ENCODE results near the gene HSPB1.
A peak's percentile ranks its signal among the peaks of the same experiment; 100 is the strongest.

Gene HSPB1

DNA sequence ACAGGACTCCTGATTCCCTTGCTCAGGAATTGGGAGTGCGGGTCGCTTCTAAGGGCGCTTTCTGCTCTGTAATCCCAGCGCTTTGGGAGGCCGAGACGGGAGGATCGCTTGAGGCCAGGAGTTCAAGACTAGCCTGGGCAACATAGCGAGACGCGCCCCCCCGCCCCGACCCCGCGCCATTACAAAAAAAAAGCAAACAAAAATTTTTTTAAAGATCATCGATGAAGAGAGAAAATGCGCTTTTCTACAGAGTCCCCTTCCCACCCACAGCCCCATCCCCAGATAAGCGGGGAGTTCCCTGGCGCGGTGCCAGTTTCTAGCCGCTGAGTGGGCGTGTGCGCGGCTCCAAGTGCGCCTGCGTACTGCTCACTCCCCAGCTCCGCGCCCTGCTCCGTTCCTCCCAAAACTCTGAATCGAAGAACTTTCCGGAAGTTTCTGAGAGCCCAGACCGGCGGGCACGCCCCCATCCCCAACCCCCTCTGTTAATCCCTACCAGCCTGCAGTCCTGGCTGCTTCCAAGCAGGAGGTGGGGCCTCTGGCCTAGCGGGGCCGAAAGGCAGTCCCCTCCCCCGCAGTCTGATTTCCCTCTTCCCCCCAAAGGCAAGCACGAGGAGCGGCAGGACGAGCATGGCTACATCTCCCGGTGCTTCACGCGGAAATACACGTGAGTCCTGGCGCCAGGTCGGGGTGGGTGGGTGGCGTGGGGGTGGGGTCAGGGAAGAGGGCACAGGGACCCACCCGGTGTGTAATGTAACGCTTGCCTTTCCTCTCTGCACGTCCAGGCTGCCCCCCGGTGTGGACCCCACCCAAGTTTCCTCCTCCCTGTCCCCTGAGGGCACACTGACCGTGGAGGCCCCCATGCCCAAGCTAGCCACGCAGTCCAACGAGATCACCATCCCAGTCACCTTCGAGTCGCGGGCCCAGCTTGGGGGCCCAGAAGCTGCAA, 1.0 kb downstream of the HSPB1 start (continued):
- TF ChIP-seq TRIM28 (IDR thresholded peaks at IDR 0.05; ENCODE audit: borderline replicate concordance, low read length) (no peak), SP3 (tag by site-specific recombination; IDR thresholded peaks at IDR 0.05) (peak; percentile 29; the same call in 1 of the 2 replicates), KLF1 (tag by site-specific recombination; IDR thresholded peaks at IDR 0.05) (no peak), ZNF221 (tag by site-specific recombination; IDR thresholded peaks at IDR 0.05; ENCODE audit: borderline replicate concordance) (no peak), ZNF514 (tag by site-specific recombination; IDR thresholded peaks at IDR 0.05) (no peak), ZNF24 (tag by site-specific recombination; IDR thresholded peaks at IDR 0.05) (no peak), ZSCAN4 (tag by site-specific recombination; IDR thresholded peaks at IDR 0.05) (no peak), ZNF157 (tag by site-specific recombination; IDR thresholded peaks at IDR 0.05) (no peak), ZNF692 (tag by site-specific recombination; IDR thresholded peaks at IDR 0.05) (no peak), ZNF416 (tag by site-specific recombination; IDR thresholded peaks at IDR 0.05) (no peak), ZNF155 (tag by site-specific recombination; IDR thresholded peaks at IDR 0.05) (no peak), ZFP3 (tag by site-specific recombination; IDR thresholded peaks at IDR 0.05; ENCODE audit: low read depth) (no peak), ZNF664 (tag by site-specific recombination; IDR thresholded peaks at IDR 0.05) (no peak), ZNF529 (tag by site-specific recombination; IDR thresholded peaks at IDR 0.05; ENCODE audit: insufficient replicate concordance) (no peak), ZBTB26 (tag by site-specific recombination; optimal IDR thresholded peaks at IDR 0.05) (no peak), GLIS2 (tag by site-specific recombination; IDR thresholded peaks at IDR 0.05) (peak; percentile 33), ZNF274 (IDR thresholded peaks at IDR 0.05; ENCODE audit: low read length) (no peak), ZNF274 (tag by site-specific recombination; IDR thresholded peaks at IDR 0.05; ENCODE audit: borderline replicate concordance) (no peak), ZNF133 (tag by site-specific recombination; IDR thresholded peaks at IDR 0.05) (no peak), ZNF600 (tag by site-specific recombination; IDR thresholded peaks at IDR 0.05) (0 out of 2 replicates have a peak, but pooled peaks have one; percentile 41), ZNF560 (tag by site-specific recombination; IDR thresholded peaks at IDR 0.05; ENCODE audit: borderline replicate concordance) (no peak)
- TF ChIP-seq, protein P1, sequence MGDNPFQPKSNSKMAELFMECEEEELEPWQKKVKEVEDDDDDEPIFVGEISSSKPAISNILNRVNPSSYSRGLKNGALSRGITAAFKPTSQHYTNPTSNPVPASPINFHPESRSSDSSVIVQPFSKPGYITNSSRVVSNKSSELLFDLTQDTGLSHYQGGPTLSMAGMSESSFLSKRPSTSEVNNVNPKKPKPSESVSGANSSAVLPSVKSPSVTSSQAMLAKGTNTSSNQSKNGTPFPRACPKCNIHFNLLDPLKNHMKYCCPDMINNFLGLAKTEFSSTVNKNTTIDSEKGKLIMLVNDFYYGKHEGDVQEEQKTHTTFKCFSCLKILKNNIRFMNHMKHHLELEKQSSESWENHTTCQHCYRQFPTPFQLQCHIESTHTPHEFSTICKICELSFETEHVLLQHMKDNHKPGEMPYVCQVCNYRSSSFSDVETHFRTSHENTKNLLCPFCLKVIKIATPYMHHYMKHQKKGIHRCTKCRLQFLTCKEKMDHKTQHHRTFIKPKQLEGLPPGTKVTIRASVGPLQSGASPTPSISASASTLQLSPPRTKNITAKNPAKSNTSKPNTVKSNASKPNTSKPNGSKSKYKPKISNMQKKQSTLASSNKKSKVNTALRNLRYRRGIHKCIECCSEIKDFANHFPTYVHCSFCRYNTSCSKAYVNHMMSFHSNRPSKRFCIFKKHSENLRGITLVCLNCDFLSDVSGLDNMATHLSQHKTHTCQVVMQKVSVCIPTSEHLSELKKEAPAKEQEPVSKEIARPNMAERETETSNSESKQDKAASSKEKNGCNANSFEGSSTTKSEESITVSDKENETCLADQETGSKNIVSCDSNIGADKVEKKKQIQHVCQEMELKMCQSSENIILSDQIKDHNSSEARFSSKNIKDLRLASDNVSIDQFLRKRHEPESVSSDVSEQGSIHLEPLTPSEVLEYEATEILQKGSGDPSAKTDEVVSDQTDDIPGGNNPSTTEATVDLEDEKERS (tag by site-specific recombination; IDR thresholded peaks at IDR 0.05), result no peak
